K562 (cell line): ENCODE data around the gene IGF2R. TPM values are rescaled to one million over a fixed set of nuclear protein-coding genes. Genes with fewer than 3 reads are reported as not detected.
"Not testable (repeated sequence)": the region's sequence is repeated elsewhere in the genome, so short reads cannot be mapped to it uniquely, and the experiment has no call there.

Experiments used
- ATAC-seq: fragments of 200-7000 bp; cut with Tn5 transposase; 3 replicates; pipeline ENCODE4 v1.9.1; 2020; ENCODE audit warnings: moderate library complexity
- BruUV-seq: library from RNA; stranded (reverse); fragments of 400-500 nt; replicated peaks from 2 replicates; lab custom pipeline; 2021; lab: Mats Ljungman, UMichigan
- CTCF ChIA-PET: fragments of 300-600 bp; formaldehyde crosslinking; extraction: SDS; loops from one replicate; lab custom pipeline; 2021; ENCODE audit warnings: low intra/inter-chr PET ratio; lab: Yijun Ruan, JAX
- POLR2A ChIA-PET: fragments of 300-600, 350-650 bp; sonication (Branson Sonifier 250); formaldehyde crosslinking; extraction: SDS; loops from one replicate; lab custom pipeline; 2021; ENCODE audit warnings: antibody characterized with exemption, inconsistent platforms; lab: Yijun Ruan, JAX
- DNase-seq, 4 experiments: peaks; one replicate each; pipeline versions ENCODE4 v3.0.0 to v3.0.0-alpha.2; 2011 to 2018; ENCODE audit warnings: low spot score in 3 of 4, mixed read lengths in 3 of 4; ENCODE audit errors: extremely low read depth in 1 of 4
- FAIRE-seq: peaks from 2 replicates; lab custom pipeline; 2011; peaks lifted over from hg19 to GRCh38; lab: Jason Lieb, UNC
- H2AFZ ChIP-seq: 2 replicates; pipeline ENCODE4 v1.6.0; 2011; ENCODE audit warnings: low read depth, low read length, control low read depth, inconsistent platforms
- H3K27ac ChIP-seq: fragments of 200-600 bp; 3 replicates; pipeline ENCODE4 v1.8.0; 2011; ENCODE audit warnings: low read depth, mild to moderate bottlenecking, control low read depth, inconsistent platforms, low read length, moderate library complexity, mixed read lengths; ENCODE audit errors: extremely low read depth
- H3K27me3 ChIP-seq, 2 experiments: fragments of 300-600 bp in 1 of 2; 2 replicates in 1 of 2; 3 replicates in 1 of 2; pipeline versions ENCODE4 v1.6.0 to v1.8.0; 2011; ENCODE audit warnings: inconsistent platforms in 2 of 2, low read length in 2 of 2, mild to moderate bottlenecking in 1 of 2, mixed read lengths in 1 of 2, moderate library complexity in 1 of 2; ENCODE audit not compliant: control insufficient read depth in 2 of 2, insufficient read depth in 2 of 2
- H3K36me3 ChIP-seq: fragments of 300-600 bp; 3 replicates; pipeline ENCODE4 v1.8.0; 2011; ENCODE audit warnings: mild to moderate bottlenecking, low read length, inconsistent platforms; ENCODE audit not compliant: control insufficient read depth, insufficient read depth
- H3K4me1 ChIP-seq, 2 experiments: fragments of 200-600 bp in 1 of 2; replicated peaks in 1 of 2; 2 replicates in 1 of 2; 3 replicates in 1 of 2; pipeline versions ENCODE4 v1.5.1 to v1.8.0; 2011; ENCODE audit warnings: inconsistent platforms in 2 of 2, low read length in 2 of 2, mild to moderate bottlenecking in 1 of 2, mixed read lengths in 1 of 2, moderate library complexity in 1 of 2; ENCODE audit not compliant: control insufficient read depth in 2 of 2, insufficient read depth in 2 of 2
- H3K4me2 ChIP-seq: 2 replicates; pipeline ENCODE4 v1.6.1; 2011; ENCODE audit warnings: low read length, control low read depth, inconsistent platforms, mixed read lengths; ENCODE audit not compliant: insufficient read depth
- H3K4me3 ChIP-seq: fragments of 200-600 bp; sonication (generic), shearing (Covaris generic); 2 replicates; pipeline ENCODE4 v1.5.1; 2016; ENCODE audit warnings: control low read depth, inconsistent platforms
- H3K79me2 ChIP-seq: fragments of 200-600 bp; 3 replicates; pipeline ENCODE4 v1.8.0; 2011; ENCODE audit warnings: low read length, inconsistent platforms; ENCODE audit not compliant: control insufficient read depth, insufficient read depth
- H3K9ac ChIP-seq, 2 experiments: 2 replicates each; pipeline versions ENCODE4 v1.6.0 to v1.6.1; 2011; ENCODE audit warnings: low read depth in 2 of 2, low read length in 2 of 2, control low read depth in 1 of 2, inconsistent platforms in 1 of 2, mild to moderate bottlenecking in 1 of 2, mixed read lengths in 1 of 2; ENCODE audit not compliant: insufficient read depth in 1 of 2
- H3K9me1 ChIP-seq: one replicate; pipeline ENCODE4 v1.6.0; 2011; ENCODE audit warnings: inconsistent platforms, mild to moderate bottlenecking, low read length, moderate library complexity; ENCODE audit not compliant: control insufficient read depth, insufficient read depth
- H3K9me3 ChIP-seq: replicated peaks from 2 replicates; pipeline ENCODE4 v1.5.1; 2011; ENCODE audit warnings: low read depth, low read length, inconsistent platforms; ENCODE audit not compliant: control insufficient read depth, insufficient read depth
- H4K20me1 ChIP-seq: replicated peaks from 2 replicates; pipeline ENCODE4 v1.6.1; 2011; ENCODE audit warnings: low read length, inconsistent platforms, mixed read lengths; ENCODE audit not compliant: control insufficient read depth, insufficient read depth
- WGBS: fragments of 100-300 bp; shearing (Covaris generic); methylation state at CpG from one replicate; pipeline ENCODE4 v1.1.6; 2016; ENCODE audit warnings: low coverage, mixed read lengths; ENCODE audit not compliant: insufficient coverage; ENCODE audit errors: missing lambda C conversion rate; 5-methylcytosine and 5-hydroxymethylcytosine counted together
- in situ Hi-C: fragments of 300-500 bp; cut with MboI; formaldehyde crosslinking; loops from 4 replicates; pipeline ENCODE4 v1.15.0; 2018; ENCODE audit warnings: inconsistent platforms, mixed read lengths
- intact Hi-C: fragments of 100-400 bp; cut with micrococcal nuclease; formaldehyde crosslinking; loops from 2 replicates; pipeline ENCODE4 v1.14.2; 2022
- polyA plus RNA-seq, 8 experiments: library from polyadenylated mRNA; depleted of rRNA in 4 of 8; stranded (reverse) in 5 of 8; unstranded in 3 of 8; fragments of >200 nt; fragmentation: Nextera tagmentation in 2 of 8; fragmentation: Illumina TruSeq in 1 of 8; extraction: Ambion mirVana in 2 of 8; extraction: Trizol in 1 of 8; gene quantifications; 2 replicates each; pipeline versions ENCODE4 v1.2.1 to v1.2.3, GENCODE V29; 2011 to 2014; ENCODE audit warnings: inconsistent platforms in 1 of 8, missing spikeins in 1 of 8
- total RNA-seq, 7 experiments: library from RNA; depleted of rRNA in 6 of 7; stranded (reverse); fragments of >200 nt in 6 of 7; fragmentation: Illumina TruSeq in 2 of 7; extraction: Trizol in 2 of 7; gene quantifications; 2 replicates each; pipeline versions ENCODE4 v1.2.1 to v1.2.3, GENCODE V29; 2011 to 2021; ENCODE audit warnings: low replicate concordance in 1 of 7

Gene IGF2R
- total and polyA plus RNA-seq, 9 of the 15 experiments (the other 6 are each of a cell fraction or from before 2014, with no cell fraction given) = 3.5 to 92.3 (median 34.5) TPM

DNA sequence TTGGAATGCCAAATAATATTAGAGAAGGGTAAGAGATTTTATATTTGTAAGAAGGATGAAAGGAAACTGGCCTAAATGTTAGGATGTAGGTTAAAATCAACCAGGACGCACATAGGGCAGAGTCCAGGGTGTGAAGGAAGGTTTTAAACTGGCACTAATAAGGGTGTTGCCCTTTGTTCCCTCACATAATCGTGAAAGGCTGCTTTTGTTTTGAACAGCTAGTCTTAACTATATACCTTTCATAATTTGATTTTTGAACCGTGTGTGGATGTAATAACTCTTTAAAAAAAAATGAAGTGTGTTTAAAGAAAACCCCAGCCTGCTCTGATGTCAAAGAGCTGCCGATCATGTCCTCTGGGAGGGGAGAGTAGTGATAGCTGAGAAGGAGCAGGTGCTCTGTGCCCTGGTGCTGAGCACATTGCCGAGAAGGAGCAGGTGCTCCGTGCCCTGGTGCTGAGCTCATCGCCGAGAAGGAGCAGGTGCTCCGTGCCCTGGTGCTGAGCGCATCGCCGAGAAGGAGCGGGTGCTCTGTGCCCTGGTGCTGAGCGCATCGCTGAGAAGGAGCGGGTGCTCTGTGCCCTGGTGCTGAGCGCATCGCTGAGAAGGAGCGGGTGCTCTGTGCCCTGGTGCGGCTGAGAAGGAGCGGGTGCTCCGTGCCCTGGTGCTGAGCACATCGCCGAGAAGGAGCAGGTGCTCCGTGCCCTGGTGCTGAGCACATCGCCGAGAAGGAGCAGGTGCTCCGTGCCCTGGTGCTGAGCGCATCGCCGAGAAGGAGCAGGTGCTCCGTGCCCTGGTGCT, 121.8 kb downstream of the IGF2R start:
- ChIA-PET CTCF (interaction anchor here (0.6 kb wide), 1 partner anchor 1300 kb away, joined by 3 read pairs; no protein-coding TSS in a partner anchor), POLR2A (interaction anchor here (0.7 to 1.3 kb wide), 3 partner anchors 8 to 46 kb away, joined by 3 to 4 read pairs (median 3); no protein-coding TSS in a partner anchor)
- H3K79me2 ChIP-seq, ATAC-seq, H3K4me2 ChIP-seq, H2AFZ ChIP-seq, FAIRE-seq, H3K4me1 ChIP-seq, H3K9me3 ChIP-seq, H4K20me1 ChIP-seq, H3K9me1 ChIP-seq, H3K27me3 ChIP-seq, H3K27ac ChIP-seq, BruUV-seq, DNase-seq, H3K9ac ChIP-seq, H3K4me3 ChIP-seq, in situ Hi-C loops, intact Hi-C loops: not testable (repeated sequence)
- WGBS = 93% methylated on average over 22 of the region's 32 CpGs
- H3K36me3 ChIP-seq = peaks cover 92% of the 10 kb centered on the region

DNA sequence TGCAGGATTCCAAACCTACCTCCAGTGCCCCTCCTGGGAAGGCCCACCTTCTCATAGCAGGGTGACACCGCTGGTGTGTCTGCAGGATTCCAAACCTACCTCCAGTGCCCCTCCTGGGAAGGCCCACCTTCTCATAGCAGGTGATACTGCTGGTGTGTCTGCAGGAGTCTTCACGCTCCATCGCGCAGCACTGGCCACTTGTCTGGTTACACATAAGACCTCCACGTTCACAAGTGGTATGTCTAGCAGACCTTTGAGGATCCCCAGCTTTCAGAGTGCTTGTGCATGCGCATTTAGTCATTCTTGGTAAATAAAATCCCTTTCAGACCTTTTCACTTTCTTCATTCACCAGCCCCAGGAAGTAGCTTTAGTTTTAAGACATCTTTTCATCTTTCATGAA, 123.3 kb downstream of the IGF2R start:
- CTCF ChIA-PET, H3K9me3 ChIP-seq, H3K79me2 ChIP-seq, H3K9ac ChIP-seq, DNase-seq, ATAC-seq, H3K27ac ChIP-seq, H3K27me3 ChIP-seq, intact Hi-C loops, H3K9me1 ChIP-seq, FAIRE-seq, BruUV-seq, H3K4me1 ChIP-seq, H4K20me1 ChIP-seq, H3K4me3 ChIP-seq, in situ Hi-C loops, H3K4me2 ChIP-seq, H2AFZ ChIP-seq: not testable (repeated sequence)
- POLR2A ChIA-PET = interaction anchor here (1.2 kb wide), 1 partner anchor 20 kb away, joined by 3 read pairs; no protein-coding TSS in a partner anchor
- over 99% methylated on average over 5 of the region's 6 CpGs for WGBS
- H3K36me3 ChIP-seq = peaks cover 91% of the 10 kb centered on the region
